SH-SY5Y (cell line): ENCODE data around the gene CIPC.

ENCODE experiments used
- GATA2 ChIP-seq: IDR thresholded peaks from 2 replicates; pipeline ENCODE4 v1.6.1; 2011; ENCODE audit warnings: mild to moderate bottlenecking, low read depth, low read length
- GATA3 ChIP-seq: IDR thresholded peaks from 2 replicates; pipeline ENCODE4 v1.6.1; 2011; ENCODE audit warnings: low read depth, mild to moderate bottlenecking, low read length, moderate library complexity

- TF ChIP-seq GATA2 (no peak), GATA3 (no peak)
Measured at GRCh38 chr14:77088219-77088618, 9.8 kb upstream of the CIPC start.
